ENCODE data around the gene RAB7B. TPM values are rescaled to one million over a fixed set of nuclear protein-coding genes. Genes with fewer than 3 reads are reported as not detected.

The RAB7B gene
- total RNA-seq, 1 experiment from 2014 or later, result 0.22 TPM

DNA sequence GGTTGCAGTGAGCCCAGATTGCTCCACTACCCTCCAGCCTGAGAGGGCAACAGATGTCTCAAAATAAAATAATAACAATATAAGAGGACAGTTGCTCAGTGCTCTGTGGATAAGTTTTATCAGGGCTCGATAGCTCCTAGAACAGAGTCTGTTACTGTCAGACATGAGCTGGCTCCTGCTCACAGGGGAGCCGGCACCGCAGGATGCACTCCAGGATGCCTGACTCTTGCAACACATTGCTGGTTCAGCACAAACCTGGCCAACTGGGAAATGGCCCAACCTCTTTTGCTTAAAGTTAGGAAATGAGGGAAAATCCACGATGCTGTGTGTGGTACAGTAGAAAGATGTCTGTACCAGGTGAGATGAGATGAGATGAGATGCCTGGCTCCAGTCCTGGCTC is 26.3 kb upstream of the RAB7B start:
- H3K4me2 ChIP-seq (ENCODE audit: low read length), result no peak overlapping the region
- ChIA-PET CTCF (interaction anchor here (1.1 to 3.5 kb wide), 5 partner anchors 9 to 79 kb away, joined by 4 to 43 read pairs (median 6); partner anchors contain the start of gene RAB7B), RAD21 (ENCODE audit: low non-redundant PET in 1 of 2, low total read pairs in 2 of 2, uncharacterized antibody in 2 of 2, unreplicated experiment in 2 of 2) (no interaction called here), POLR2A (no interaction called here)
- H3K9ac ChIP-seq (ENCODE audit: low read length), result no peak overlapping the region
- no peaks in the 10 kb centered on the region for H3K9me3 ChIP-seq (ENCODE audit: control insufficient read depth in 1 of 2, insufficient read depth in 1 of 2, low read depth in 1 of 2, low read length in 2 of 2)
- no peaks in the 10 kb centered on the region for H4K20me1 ChIP-seq (ENCODE audit: insufficient read depth)
- TF ChIP-seq, protein P1, sequence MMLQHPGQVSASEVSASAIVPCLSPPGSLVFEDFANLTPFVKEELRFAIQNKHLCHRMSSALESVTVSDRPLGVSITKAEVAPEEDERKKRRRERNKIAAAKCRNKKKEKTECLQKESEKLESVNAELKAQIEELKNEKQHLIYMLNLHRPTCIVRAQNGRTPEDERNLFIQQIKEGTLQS (IDR thresholded peaks at IDR 0.05), result no peak
- TF ChIP-seq, protein P2, sequence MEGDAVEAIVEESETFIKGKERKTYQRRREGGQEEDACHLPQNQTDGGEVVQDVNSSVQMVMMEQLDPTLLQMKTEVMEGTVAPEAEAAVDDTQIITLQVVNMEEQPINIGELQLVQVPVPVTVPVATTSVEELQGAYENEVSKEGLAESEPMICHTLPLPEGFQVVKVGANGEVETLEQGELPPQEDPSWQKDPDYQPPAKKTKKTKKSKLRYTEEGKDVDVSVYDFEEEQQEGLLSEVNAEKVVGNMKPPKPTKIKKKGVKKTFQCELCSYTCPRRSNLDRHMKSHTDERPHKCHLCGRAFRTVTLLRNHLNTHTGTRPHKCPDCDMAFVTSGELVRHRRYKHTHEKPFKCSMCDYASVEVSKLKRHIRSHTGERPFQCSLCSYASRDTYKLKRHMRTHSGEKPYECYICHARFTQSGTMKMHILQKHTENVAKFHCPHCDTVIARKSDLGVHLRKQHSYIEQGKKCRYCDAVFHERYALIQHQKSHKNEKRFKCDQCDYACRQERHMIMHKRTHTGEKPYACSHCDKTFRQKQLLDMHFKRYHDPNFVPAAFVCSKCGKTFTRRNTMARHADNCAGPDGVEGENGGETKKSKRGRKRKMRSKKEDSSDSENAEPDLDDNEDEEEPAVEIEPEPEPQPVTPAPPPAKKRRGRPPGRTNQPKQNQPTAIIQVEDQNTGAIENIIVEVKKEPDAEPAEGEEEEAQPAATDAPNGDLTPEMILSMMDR (IDR thresholded peaks at IDR 0.05 in 2 of 3, conservative IDR thresholded peaks at IDR 0.05 in 1 of 3; ENCODE audit: borderline replicate concordance in 1 of 3, insufficient read depth in 1 of 3, low read depth in 2 of 3, low read length in 2 of 3), result no peak
- TF ChIP-seq, protein P3, sequence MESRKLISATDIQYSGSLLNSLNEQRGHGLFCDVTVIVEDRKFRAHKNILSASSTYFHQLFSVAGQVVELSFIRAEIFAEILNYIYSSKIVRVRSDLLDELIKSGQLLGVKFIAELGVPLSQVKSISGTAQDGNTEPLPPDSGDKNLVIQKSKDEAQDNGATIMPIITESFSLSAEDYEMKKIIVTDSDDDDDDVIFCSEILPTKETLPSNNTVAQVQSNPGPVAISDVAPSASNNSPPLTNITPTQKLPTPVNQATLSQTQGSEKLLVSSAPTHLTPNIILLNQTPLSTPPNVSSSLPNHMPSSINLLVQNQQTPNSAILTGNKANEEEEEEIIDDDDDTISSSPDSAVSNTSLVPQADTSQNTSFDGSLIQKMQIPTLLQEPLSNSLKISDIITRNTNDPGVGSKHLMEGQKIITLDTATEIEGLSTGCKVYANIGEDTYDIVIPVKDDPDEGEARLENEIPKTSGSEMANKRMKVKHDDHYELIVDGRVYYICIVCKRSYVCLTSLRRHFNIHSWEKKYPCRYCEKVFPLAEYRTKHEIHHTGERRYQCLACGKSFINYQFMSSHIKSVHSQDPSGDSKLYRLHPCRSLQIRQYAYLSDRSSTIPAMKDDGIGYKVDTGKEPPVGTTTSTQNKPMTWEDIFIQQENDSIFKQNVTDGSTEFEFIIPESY (IDR thresholded peaks at IDR 0.05; ENCODE audit: extremely low read depth, insufficient replicate concordance, low read length), result no peak
- no peak for TF ChIP-seq RAD21 (IDR thresholded peaks at IDR 0.05; ENCODE audit: low read depth)
- no peak for TF ChIP-seq CEBPB (IDR thresholded peaks at IDR 0.05; ENCODE audit: low read depth)
- TF ChIP-seq EZH2phosphoT487 (IDR thresholded peaks at IDR 0.05; ENCODE audit: borderline replicate concordance), result no peak
- TF ChIP-seq ZFX (IDR thresholded peaks at IDR 0.05), result no peak
- no peak for TF ChIP-seq POLR2A (IDR thresholded peaks at IDR 0.05; ENCODE audit: borderline replicate concordance, extremely low read depth, insufficient read depth, insufficient read length)
- no peak for TF ChIP-seq JUND (IDR thresholded peaks at IDR 0.05)
- no peak for TF ChIP-seq CBX3 (IDR thresholded peaks at IDR 0.05; ENCODE audit: low read depth)
- no peak for TF ChIP-seq YY1 (IDR thresholded peaks at IDR 0.05; ENCODE audit: extremely low read depth, insufficient replicate concordance, low read depth, low read length)
- no peak for TF ChIP-seq TCF7L2 (IDR thresholded peaks at IDR 0.05; ENCODE audit: borderline replicate concordance, extremely low read depth, insufficient read depth, insufficient read length)
- TF ChIP-seq, protein P4, sequence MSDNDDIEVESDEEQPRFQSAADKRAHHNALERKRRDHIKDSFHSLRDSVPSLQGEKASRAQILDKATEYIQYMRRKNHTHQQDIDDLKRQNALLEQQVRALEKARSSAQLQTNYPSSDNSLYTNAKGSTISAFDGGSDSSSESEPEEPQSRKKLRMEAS (IDR thresholded peaks at IDR 0.05), result no peak
- TF ChIP-seq, protein P5, sequence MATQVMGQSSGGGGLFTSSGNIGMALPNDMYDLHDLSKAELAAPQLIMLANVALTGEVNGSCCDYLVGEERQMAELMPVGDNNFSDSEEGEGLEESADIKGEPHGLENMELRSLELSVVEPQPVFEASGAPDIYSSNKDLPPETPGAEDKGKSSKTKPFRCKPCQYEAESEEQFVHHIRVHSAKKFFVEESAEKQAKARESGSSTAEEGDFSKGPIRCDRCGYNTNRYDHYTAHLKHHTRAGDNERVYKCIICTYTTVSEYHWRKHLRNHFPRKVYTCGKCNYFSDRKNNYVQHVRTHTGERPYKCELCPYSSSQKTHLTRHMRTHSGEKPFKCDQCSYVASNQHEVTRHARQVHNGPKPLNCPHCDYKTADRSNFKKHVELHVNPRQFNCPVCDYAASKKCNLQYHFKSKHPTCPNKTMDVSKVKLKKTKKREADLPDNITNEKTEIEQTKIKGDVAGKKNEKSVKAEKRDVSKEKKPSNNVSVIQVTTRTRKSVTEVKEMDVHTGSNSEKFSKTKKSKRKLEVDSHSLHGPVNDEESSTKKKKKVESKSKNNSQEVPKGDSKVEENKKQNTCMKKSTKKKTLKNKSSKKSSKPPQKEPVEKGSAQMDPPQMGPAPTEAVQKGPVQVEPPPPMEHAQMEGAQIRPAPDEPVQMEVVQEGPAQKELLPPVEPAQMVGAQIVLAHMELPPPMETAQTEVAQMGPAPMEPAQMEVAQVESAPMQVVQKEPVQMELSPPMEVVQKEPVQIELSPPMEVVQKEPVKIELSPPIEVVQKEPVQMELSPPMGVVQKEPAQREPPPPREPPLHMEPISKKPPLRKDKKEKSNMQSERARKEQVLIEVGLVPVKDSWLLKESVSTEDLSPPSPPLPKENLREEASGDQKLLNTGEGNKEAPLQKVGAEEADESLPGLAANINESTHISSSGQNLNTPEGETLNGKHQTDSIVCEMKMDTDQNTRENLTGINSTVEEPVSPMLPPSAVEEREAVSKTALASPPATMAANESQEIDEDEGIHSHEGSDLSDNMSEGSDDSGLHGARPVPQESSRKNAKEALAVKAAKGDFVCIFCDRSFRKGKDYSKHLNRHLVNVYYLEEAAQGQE (IDR thresholded peaks at IDR 0.05; ENCODE audit: low read depth), result no peak
- TF ChIP-seq SP1 (IDR thresholded peaks at IDR 0.05; ENCODE audit: low read depth), result no peak
- TF ChIP-seq SIN3A (IDR thresholded peaks at IDR 0.05; ENCODE audit: low read depth), result no peak
- TF ChIP-seq ZNF274 (IDR thresholded peaks at IDR 0.05; ENCODE audit: low read depth, low read length), result no peak
- no peak for TF ChIP-seq EGR1 (IDR thresholded peaks at IDR 0.05; ENCODE audit: low read depth)
- TF ChIP-seq SRF (IDR thresholded peaks at IDR 0.05; ENCODE audit: low read depth), result no peak
- no peak for TF ChIP-seq EZH2 (IDR thresholded peaks at IDR 0.05)
- no peak overlapping the region for H3K4me3 ChIP-seq (replicated peaks in 1 of 2; ENCODE audit: low read depth in 1 of 2, low read length in 2 of 2)
- no peaks in the 10 kb centered on the region for H3K79me2 ChIP-seq (ENCODE audit: insufficient read depth, low read length)
- H3K27ac ChIP-seq (ENCODE audit: low read depth, low read length), result no peak overlapping the region
- BruUV-seq (replicated peaks), result no TSS peak
- DNase-seq (ENCODE audit: low read depth, low spot score) (no peak), ATAC-seq (no peak)
- no peaks in the 10 kb centered on the region for H3K9me2 ChIP-seq (ENCODE audit: insufficient read depth)
- H3K27me3 ChIP-seq (ENCODE audit: insufficient read depth, low read length), result no peaks in the 10 kb centered on the region
- peaks cover 0 to 6% of the 10 kb centered on the region in 2 experiments; a peak in 2 of 4 replicates for H3K4me1 ChIP-seq (ENCODE audit: control insufficient read depth in 1 of 2, insufficient read depth in 2 of 2, low read length in 2 of 2)
- no peak overlapping the region for H2AFZ ChIP-seq (ENCODE audit: low read depth, low read length, poor library complexity, severe bottlenecking)
- H3K36me3 ChIP-seq (ENCODE audit: control insufficient read depth in 1 of 2, insufficient read depth in 2 of 2, low read length in 2 of 2), result no peaks in the 10 kb centered on the region
- intact Hi-C loops (cut with micrococcal nuclease), result no loop called here
